Mesenchymal stem cell (in vitro differentiated cells and primary cell): ENCODE results near the gene RRP36.

Source experiments
- DNase-seq: peaks from one replicate; pipeline ENCODE4 v3.0.0-alpha.2; 2013
- H2AFZ ChIP-seq: one replicate; pipeline ENCODE4 v1.6.1; 2013; ENCODE audit warnings: low read depth, mild to moderate bottlenecking, control low read depth, inconsistent platforms, low read length, moderate library complexity
- H2AK5ac ChIP-seq: 2 replicates; pipeline ENCODE4 v1.6.1; 2013; ENCODE audit warnings: low read length, moderate library complexity, mild to moderate bottlenecking, inconsistent platforms; ENCODE audit not compliant: severe bottlenecking
- H2BK120ac ChIP-seq: one replicate; pipeline ENCODE4 v1.6.1; 2013; ENCODE audit warnings: low read depth, mild to moderate bottlenecking, inconsistent platforms, low read length, moderate library complexity
- H2BK12ac ChIP-seq, 2 experiments: one replicate each; pipeline ENCODE4 v1.6.1; 2013; ENCODE audit warnings: inconsistent platforms in 2 of 2, low read length in 2 of 2, mild to moderate bottlenecking in 2 of 2, moderate library complexity in 2 of 2, control low read depth in 1 of 2
- H2BK15ac ChIP-seq: one replicate; pipeline ENCODE4 v1.6.1; 2013; ENCODE audit warnings: mild to moderate bottlenecking, low read depth, inconsistent platforms; ENCODE audit not compliant: poor library complexity, severe bottlenecking
- H2BK5ac ChIP-seq: 2 replicates; pipeline ENCODE4 v1.6.1; 2013; ENCODE audit warnings: low read depth, mild to moderate bottlenecking, low read length, control low read depth, inconsistent platforms; ENCODE audit not compliant: poor library complexity, severe bottlenecking
- H3K14ac ChIP-seq, 2 experiments: one replicate each; pipeline ENCODE4 v1.6.1; 2013; ENCODE audit warnings: inconsistent platforms in 2 of 2, low read length in 2 of 2, control low read depth in 1 of 2, mild to moderate bottlenecking in 1 of 2, moderate library complexity in 1 of 2
- H3K18ac ChIP-seq, 2 experiments: one replicate each; pipeline ENCODE4 v1.6.1; 2013; ENCODE audit warnings: inconsistent platforms in 2 of 2, low read length in 2 of 2, control low read depth in 1 of 2, low read depth in 1 of 2, mild to moderate bottlenecking in 1 of 2
- H3K23ac ChIP-seq, 2 experiments: one replicate each; pipeline ENCODE4 v1.6.1; 2013; ENCODE audit warnings: inconsistent platforms in 2 of 2, low read length in 2 of 2, mild to moderate bottlenecking in 2 of 2, moderate library complexity in 2 of 2, control low read depth in 1 of 2
- H3K27ac ChIP-seq: 2 replicates; pipeline ENCODE4 v1.5.1; 2013; ENCODE audit warnings: mild to moderate bottlenecking, moderate library complexity, low read length, control low read depth, inconsistent platforms; ENCODE audit not compliant: poor library complexity, severe bottlenecking
- H3K27me3 ChIP-seq, 2 experiments: 2 replicates each; pipeline versions ENCODE4 v1.6.1 to v1.7.0; 2013; ENCODE audit warnings: low read length in 2 of 2, mild to moderate bottlenecking in 2 of 2, moderate library complexity in 2 of 2, control low read depth in 1 of 2, inconsistent platforms in 1 of 2; ENCODE audit not compliant: control insufficient read depth in 1 of 2, insufficient read depth in 1 of 2
- H3K36me3 ChIP-seq, 2 experiments: 2 replicates each; pipeline versions ENCODE4 v1.6.1 to v1.7.0; 2013; ENCODE audit warnings: low read length in 2 of 2, control low read depth in 1 of 2, inconsistent platforms in 1 of 2, low read depth in 1 of 2, mild to moderate bottlenecking in 1 of 2; ENCODE audit not compliant: insufficient read depth in 2 of 2, control insufficient read depth in 1 of 2
- H3K4ac ChIP-seq, 2 experiments: one replicate each; pipeline ENCODE4 v1.6.1; 2013; ENCODE audit warnings: inconsistent platforms in 2 of 2, low read length in 2 of 2, mild to moderate bottlenecking in 2 of 2, moderate library complexity in 2 of 2, control low read depth in 1 of 2, low read depth in 1 of 2
- H3K4me1 ChIP-seq: 2 replicates; pipeline ENCODE4 v1.6.1; 2013; ENCODE audit warnings: low read depth, low read length, control low read depth; ENCODE audit not compliant: control insufficient read depth, insufficient read depth
- H3K4me2 ChIP-seq: 2 replicates; pipeline ENCODE4 v1.6.1; 2013; ENCODE audit warnings: low read length, mild to moderate bottlenecking, inconsistent platforms; ENCODE audit not compliant: poor library complexity, severe bottlenecking
- H3K4me3 ChIP-seq, 2 experiments: 2 replicates each; pipeline versions ENCODE4 v1.5.1 to v1.7.0; 2013; ENCODE audit warnings: low read length in 2 of 2, mild to moderate bottlenecking in 2 of 2, control low read depth in 1 of 2, low read depth in 1 of 2; ENCODE audit not compliant: insufficient read depth in 1 of 2
- H3K79me1 ChIP-seq: replicated peaks from 2 replicates; pipeline ENCODE4 v1.6.1; 2013; ENCODE audit warnings: mild to moderate bottlenecking, control low read depth, low read length, inconsistent platforms; ENCODE audit not compliant: poor library complexity, severe bottlenecking
- H3K9ac ChIP-seq: 2 replicates; pipeline ENCODE4 v1.7.0; 2013; ENCODE audit warnings: mild to moderate bottlenecking, low read length, moderate library complexity
- H3K9me3 ChIP-seq: 2 replicates; pipeline ENCODE4 v1.7.0; 2013; ENCODE audit warnings: mild to moderate bottlenecking, low read length; ENCODE audit not compliant: control insufficient read depth
- H4K8ac ChIP-seq: one replicate; pipeline ENCODE4 v1.6.1; 2013; ENCODE audit warnings: inconsistent platforms, mild to moderate bottlenecking, low read length, moderate library complexity
- H4K91ac ChIP-seq: one replicate; pipeline ENCODE4 v1.6.1; 2013; ENCODE audit warnings: mild to moderate bottlenecking, low read length, inconsistent platforms
- WGBS: methylation state at CpG from one replicate; pipeline ENCODE4 v1.1.7; 2013; ENCODE audit warnings: mixed read lengths; 5-methylcytosine and 5-hydroxymethylcytosine counted together

RRP36 gene

DNA sequence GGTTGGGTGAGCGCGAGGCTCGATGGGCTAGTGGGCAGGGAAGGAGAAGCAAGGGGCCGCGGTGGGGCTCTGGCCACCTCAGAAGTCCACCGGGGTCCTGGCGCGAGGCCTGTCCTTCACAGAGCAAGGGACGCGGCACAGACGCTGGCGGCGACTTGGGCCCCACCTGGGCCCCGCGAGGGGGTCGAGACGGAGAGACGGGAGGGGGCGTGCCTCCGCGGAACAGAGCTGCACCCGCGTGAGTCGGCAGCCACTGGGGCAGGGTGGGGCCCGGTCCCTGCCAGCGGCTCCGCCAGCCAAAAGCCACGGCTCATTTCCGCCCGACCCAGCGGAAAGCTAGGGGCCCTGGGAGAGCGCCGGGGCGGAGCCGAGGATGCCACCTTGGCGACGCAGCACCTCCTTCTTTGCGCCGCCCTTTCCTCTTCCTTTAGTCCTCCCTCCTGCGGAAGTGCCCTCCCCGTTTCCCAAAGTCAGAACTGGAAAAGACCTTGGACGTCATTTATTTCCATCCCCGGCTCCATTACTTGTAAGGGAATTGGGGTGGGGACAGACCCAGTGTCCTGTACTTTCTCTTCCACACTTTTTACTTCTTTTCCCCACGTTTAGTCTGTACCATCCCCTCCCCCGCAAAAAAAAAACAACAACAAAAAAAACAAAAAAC lies 32.3 kb downstream of the RRP36 start, which contains the start of gene CUL7:
TSS of gene CUL7 (minus strand) at position 307 of the 661 bp plus-strand sequence. CDS start 1,063 bp downstream, outside the sequence.
- Histone ChIP-seq H2BK12ac (peak within 1 kb of the TSS; percentile 6 to 54), H3K36me3 (peaks cover 48 to 65% of the 10 kb centered on the region in 2 experiments), H3K9ac (peak within 1 kb of the TSS; percentile 99), H3K18ac (peak within 1 kb of the TSS; percentile 65 to 95), H2BK120ac (peak within 1 kb of the TSS; percentile 93), H3K27ac (peak within 1 kb of the TSS; percentile 90), H3K27me3 (no peaks in the 10 kb centered on the region), H2AFZ (peak within 1 kb of the TSS; percentile 6), H3K14ac (peak within 1 kb of the TSS; percentile 7 to 98), H3K79me1 (peaks cover 23% of the 10 kb centered on the region), H3K9me3 (no peaks in the 10 kb centered on the region), H3K4me2 (peak within 1 kb of the TSS; percentile 70), H2BK15ac (peak within 1 kb of the TSS; percentile 78), H3K4ac (peak within 1 kb of the TSS; percentile 90 to 99), H3K4me3 (peak within 1 kb of the TSS; percentile 73 to 93), H3K23ac (peak within 1 kb of the TSS in 1 of 2 experiments; percentile 78), H2AK5ac (peak within 1 kb of the TSS; percentile 82), H3K4me1 (peaks cover 29% of the 10 kb centered on the region), H4K91ac (peak within 1 kb of the TSS; percentile 97), H4K8ac (peak within 1 kb of the TSS; percentile 97), H2BK5ac (peak within 1 kb of the TSS; percentile 85)
- DNase-seq, result peak; percentile 95
- WGBS, result 2% methylated on average over 25 of the region's 45 CpGs

DNA sequence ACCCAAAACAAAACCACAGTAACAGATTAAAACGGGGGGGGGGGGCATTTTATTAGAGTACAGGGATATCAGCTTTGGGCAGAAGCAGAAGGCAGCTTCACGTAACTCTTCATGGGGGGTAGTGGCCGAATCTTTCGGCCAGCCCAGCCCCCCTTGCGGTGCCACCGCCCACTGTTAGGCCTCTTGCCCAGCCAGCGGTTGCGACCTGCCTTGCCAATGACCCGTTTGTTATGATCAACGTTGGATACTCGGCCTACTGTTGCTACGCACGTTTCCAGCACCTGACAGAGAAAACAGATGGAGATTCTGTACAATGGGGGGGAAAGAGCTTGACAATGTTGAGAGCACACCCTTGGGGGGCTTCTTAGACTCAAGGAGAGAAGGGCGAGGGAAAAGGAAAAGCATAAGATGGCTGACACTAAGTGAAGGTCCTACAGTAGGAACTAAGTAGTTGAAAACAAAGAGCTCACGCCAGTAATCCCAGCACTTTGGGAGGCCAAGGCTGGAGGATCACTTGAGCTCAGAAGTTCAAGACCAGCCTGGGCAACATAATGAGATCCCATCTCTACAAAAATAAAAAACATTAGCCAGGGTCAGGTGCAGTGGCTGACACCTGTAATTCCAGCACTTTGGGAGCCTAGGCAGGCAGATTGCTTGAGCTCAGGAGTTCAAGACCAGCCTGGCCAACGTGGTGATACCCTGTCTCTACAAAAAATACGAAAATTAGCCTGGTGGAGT lies 33.0 kb downstream of the RRP36 start:
- Histone ChIP-seq H3K79me1 (peaks cover 25% of the 10 kb centered on the region), H4K8ac (peak overlapping the region; percentile 97), H2AFZ (no peak overlapping the region), H2BK120ac (peak overlapping the region; percentile 2), H3K27me3 (no peaks in the 10 kb centered on the region), H2BK12ac (no peak overlapping the region), H3K9ac (peak overlapping the region; percentile 99), H3K36me3 (peaks cover 45 to 60% of the 10 kb centered on the region in 2 experiments), H3K9me3 (no peaks in the 10 kb centered on the region), H3K23ac (no peak overlapping the region), H3K14ac (no peak overlapping the region), H3K27ac (peak overlapping the region; percentile 51), H3K4ac (peak overlapping the region in 1 of 2 experiments; percentile 2), H2BK15ac (no peak overlapping the region), H3K18ac (no peak overlapping the region), H2AK5ac (peak overlapping the region; percentile 13), H4K91ac (peak overlapping the region; percentile 94), H2BK5ac (no peak overlapping the region), H3K4me3 (peak overlapping the region in 1 of 2 experiments; percentile 93), H3K4me2 (no peak overlapping the region), H3K4me1 (peaks cover 29% of the 10 kb centered on the region)
- WGBS, result 94% methylated on average over 17 of the region's 17 CpGs
- DNase-seq, result no peak

DNA sequence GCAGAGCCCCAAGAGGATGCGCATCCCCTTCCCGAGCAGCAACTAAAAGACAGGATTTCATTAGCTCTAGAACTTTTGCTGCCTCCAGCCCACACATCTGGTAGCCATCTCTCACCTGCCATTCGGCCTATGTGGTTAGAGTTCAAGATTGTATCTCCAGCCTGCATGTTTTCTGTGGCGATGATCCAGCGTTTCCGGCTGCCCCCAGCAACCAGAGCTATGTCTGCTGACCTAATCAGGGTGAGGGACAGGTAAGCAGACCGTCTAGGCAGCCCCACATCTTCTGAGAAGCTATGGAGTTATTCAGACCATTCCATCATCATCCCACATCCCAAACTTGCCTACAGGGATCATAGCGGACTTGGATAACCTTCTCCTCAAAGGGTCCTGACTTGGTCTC lies 34.5 kb downstream of the RRP36 start:
- Histone ChIP-seq H2BK15ac (no peak overlapping the region), H3K14ac (no peak overlapping the region), H4K91ac (no peak overlapping the region), H3K27me3 (no peaks in the 10 kb centered on the region), H2BK12ac (no peak overlapping the region), H3K4me2 (no peak overlapping the region), H3K4me1 (peaks cover 24% of the 10 kb centered on the region), H3K27ac (no peak overlapping the region), H3K9ac (no peak overlapping the region), H2BK120ac (no peak overlapping the region), H3K4me3 (no peak overlapping the region), H2AK5ac (no peak overlapping the region), H3K79me1 (peaks cover 21% of the 10 kb centered on the region), H4K8ac (no peak overlapping the region), H3K9me3 (no peaks in the 10 kb centered on the region), H2AFZ (no peak overlapping the region), H3K23ac (no peak overlapping the region), H2BK5ac (no peak overlapping the region), H3K18ac (no peak overlapping the region), H3K36me3 (peaks cover 31 to 44% of the 10 kb centered on the region in 2 experiments), H3K4ac (no peak overlapping the region)
- WGBS, result 99% methylated on average over 8 of the region's 8 CpGs
- DNase-seq, result no peak

DNA sequence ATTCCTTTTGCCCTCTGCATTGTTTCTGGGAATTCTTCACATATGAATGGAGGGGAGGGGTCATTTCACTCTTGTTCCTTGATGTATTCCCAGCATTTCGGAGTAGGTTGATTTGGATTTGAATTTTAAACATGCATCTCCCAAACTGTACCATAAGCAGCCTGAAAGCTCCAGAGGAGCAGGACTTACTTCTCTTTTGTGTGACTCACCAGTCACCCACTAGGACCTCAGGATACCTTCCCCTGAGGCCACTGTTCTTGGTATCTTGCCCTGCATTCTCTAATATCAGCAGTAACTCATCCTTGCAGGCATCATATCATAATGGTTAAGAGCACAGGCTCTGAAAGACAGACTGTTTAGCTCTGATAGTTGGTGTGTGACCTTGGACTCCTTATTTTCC lies 37.1 kb downstream of the RRP36 start:
- peaks cover 21% of the 10 kb centered on the region for H3K79me1 ChIP-seq
- H3K14ac ChIP-seq, result no peak overlapping the region
- peaks cover 11% of the 10 kb centered on the region for H3K4me1 ChIP-seq
- H3K36me3 ChIP-seq, result peaks cover 31 to 41% of the 10 kb centered on the region in 2 experiments
- no peak overlapping the region for H3K4ac ChIP-seq
- no peaks in the 10 kb centered on the region for H3K27me3 ChIP-seq
- H3K23ac ChIP-seq, result no peak overlapping the region
- no peak overlapping the region for H2BK15ac ChIP-seq
- peak overlapping the region; percentile 75 for H3K4me2 ChIP-seq
- no peaks in the 10 kb centered on the region for H3K9me3 ChIP-seq
- 75% methylated on average over 1 of the region's 1 CpG for WGBS
- no peak overlapping the region for H2AK5ac ChIP-seq
- peak overlapping the region; percentile 99 for H3K9ac ChIP-seq
- no peak overlapping the region for H2BK120ac ChIP-seq
- no peak overlapping the region for H2BK12ac ChIP-seq
- no peak overlapping the region for H4K8ac ChIP-seq
- H2BK5ac ChIP-seq, result no peak overlapping the region
- DNase-seq, result no peak
- no peak overlapping the region for H2AFZ ChIP-seq
- H3K27ac ChIP-seq, result no peak overlapping the region
- H3K18ac ChIP-seq, result no peak overlapping the region
- peak overlapping the region in 1 of 2 experiments; percentile 99 for H3K4me3 ChIP-seq
- no peak overlapping the region for H4K91ac ChIP-seq
